Type B pancreatic cell (in vitro differentiated cells): ENCODE data around the gene ASB15. TPM values are rescaled to one million over a fixed set of nuclear protein-coding genes. Genes with fewer than 3 reads are reported as not detected.

ENCODE experiments used
- DNase-seq: peaks from one replicate; pipeline ENCODE4 v3.0.0; 2021; ENCODE audit warnings: mixed read lengths; ENCODE audit not compliant: unreplicated experiment; ENCODE audit errors: extremely low spot score
- H3K27ac Mint-ChIP-seq: 2 replicates; pipeline ENCODE4 v1.8.0; 2021; ENCODE audit warnings: mild to moderate bottlenecking, mixed read lengths
- H3K27me3 Mint-ChIP-seq: 2 replicates; pipeline ENCODE4 v1.8.0; 2021; ENCODE audit warnings: mixed read lengths
- H3K36me3 Mint-ChIP-seq: 2 replicates; pipeline ENCODE4 v1.8.0; 2021; ENCODE audit warnings: mixed read lengths
- H3K4me1 Mint-ChIP-seq: one replicate; pipeline ENCODE4 v1.8.0; 2021; ENCODE audit warnings: mixed read lengths; ENCODE audit not compliant: unreplicated experiment
- H3K4me3 Mint-ChIP-seq: 2 replicates; pipeline ENCODE4 v1.8.0; 2021; ENCODE audit warnings: mild to moderate bottlenecking, mixed read lengths
- H3K9me3 Mint-ChIP-seq: 2 replicates; pipeline ENCODE4 v1.8.0; 2021; ENCODE audit warnings: mixed read lengths
- total RNA-seq: library from RNA; stranded (reverse); gene quantifications from 2 replicates; pipeline ENCODE4 v1.2.1, GENCODE V29; 2021; ENCODE audit warnings: low replicate concordance
- TF ChIP-seq, protein P1 (sequence below): fragments of 200-600 bp; sonication (generic); conservative IDR thresholded peaks from 2 replicates; pipeline ENCODE4 v1.5.0; 2021; ENCODE audit warnings: antibody characterized with exemption, mild to moderate bottlenecking

The ASB15 gene
- total RNA-seq, 1 donor from 2014 or later: not detected

DNA sequence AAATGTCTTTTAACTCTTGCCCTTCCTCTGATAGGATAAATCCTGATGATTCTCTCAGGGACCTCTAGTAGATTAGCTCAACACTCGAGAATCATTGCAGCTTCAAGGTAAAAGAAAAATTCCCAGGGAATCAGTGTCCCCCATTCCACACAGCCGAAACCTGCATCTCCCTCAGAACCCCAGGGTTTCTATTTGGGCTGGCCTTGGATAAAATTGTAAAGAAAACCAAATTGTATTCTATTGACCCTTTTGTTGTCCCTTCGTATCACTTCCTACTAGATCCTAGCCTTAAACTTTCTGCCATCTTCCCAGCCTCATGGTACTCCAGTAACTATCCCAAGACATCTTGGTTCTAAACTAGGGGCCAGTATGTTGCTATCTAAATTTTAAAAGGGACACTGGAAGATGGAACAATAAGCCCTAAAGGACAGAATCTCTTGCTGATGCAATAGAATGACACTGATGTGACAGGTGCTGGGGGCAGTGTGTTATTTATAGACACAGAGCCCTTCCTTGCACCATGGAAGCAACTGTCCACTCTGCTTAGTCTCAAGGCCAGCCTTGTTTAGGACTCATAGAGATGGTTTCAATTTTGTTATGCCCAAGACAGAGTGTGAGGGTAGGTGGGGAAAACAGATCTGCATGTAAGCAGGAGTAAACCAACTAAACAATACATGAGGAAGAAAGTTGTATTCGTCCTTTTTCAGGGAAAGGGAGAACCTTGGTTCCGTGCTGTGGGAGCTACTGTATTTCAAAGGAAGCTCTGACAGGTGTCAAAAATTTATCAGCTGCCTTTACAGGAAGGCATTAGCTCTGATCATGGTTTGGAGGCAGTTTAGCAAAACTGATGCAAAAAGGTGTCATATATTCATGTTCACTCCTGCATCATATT, 7.6 kb downstream of the ASB15 start:
- no peaks in the 10 kb centered on the region for H3K9me3 Mint-ChIP-seq
- H3K27me3 Mint-ChIP-seq: no peaks in the 10 kb centered on the region
- no peak overlapping the region for H3K4me3 Mint-ChIP-seq
- no peak overlapping the region for H3K27ac Mint-ChIP-seq
- H3K36me3 Mint-ChIP-seq: no peaks in the 10 kb centered on the region
- no peak for DNase-seq
- TF ChIP-seq, protein P1, sequence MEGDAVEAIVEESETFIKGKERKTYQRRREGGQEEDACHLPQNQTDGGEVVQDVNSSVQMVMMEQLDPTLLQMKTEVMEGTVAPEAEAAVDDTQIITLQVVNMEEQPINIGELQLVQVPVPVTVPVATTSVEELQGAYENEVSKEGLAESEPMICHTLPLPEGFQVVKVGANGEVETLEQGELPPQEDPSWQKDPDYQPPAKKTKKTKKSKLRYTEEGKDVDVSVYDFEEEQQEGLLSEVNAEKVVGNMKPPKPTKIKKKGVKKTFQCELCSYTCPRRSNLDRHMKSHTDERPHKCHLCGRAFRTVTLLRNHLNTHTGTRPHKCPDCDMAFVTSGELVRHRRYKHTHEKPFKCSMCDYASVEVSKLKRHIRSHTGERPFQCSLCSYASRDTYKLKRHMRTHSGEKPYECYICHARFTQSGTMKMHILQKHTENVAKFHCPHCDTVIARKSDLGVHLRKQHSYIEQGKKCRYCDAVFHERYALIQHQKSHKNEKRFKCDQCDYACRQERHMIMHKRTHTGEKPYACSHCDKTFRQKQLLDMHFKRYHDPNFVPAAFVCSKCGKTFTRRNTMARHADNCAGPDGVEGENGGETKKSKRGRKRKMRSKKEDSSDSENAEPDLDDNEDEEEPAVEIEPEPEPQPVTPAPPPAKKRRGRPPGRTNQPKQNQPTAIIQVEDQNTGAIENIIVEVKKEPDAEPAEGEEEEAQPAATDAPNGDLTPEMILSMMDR: no peak
- H3K4me1 Mint-ChIP-seq: no peaks in the 10 kb centered on the region

DNA sequence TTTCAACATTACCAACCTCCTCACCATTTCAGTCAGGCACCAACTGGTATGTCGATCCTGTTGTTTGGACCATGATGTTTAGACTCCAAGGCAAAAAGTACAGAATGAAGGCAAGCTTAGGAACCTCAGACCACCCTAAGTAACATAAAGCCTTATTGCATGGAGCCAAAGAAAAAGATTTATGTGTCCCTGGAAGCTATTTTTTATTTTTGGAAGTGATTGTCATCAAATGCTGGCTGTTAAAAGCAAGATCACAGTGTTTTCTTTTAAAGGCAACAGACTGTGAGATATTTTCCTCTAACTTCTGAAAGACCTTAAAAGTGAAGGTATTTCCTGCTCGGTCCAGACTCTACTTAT, 8.2 kb downstream of the ASB15 start:
- Mint-ChIP-seq H3K4me1 (no peaks in the 10 kb centered on the region), H3K36me3 (no peaks in the 10 kb centered on the region), H3K27ac (no peak overlapping the region), H3K4me3 (no peak overlapping the region), H3K27me3 (no peaks in the 10 kb centered on the region), H3K9me3 (no peaks in the 10 kb centered on the region)
- TF ChIP-seq, protein P1: no peak
- no peak for DNase-seq

DNA sequence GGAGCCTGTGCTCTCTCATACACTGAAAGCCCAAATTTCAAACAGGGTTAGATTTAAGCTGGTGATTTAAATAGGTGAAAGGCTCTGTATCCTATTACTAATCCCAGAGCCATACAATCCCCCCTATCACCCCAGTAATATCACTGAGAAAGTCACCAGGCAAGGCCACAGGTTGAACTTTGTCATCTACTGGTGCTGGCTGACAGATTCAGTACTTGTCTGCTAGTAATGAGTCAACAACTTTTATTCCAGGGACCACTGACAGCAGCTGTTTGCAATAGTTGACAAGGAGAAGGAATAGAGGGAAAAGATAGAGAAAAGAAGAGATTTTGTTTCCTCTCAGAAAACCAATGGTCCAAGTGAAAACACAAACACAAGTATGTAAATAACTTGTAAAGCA, 10.4 kb downstream of the ASB15 start:
- Mint-ChIP-seq H3K4me1 (peaks cover 5% of the 10 kb centered on the region), H3K36me3 (no peaks in the 10 kb centered on the region), H3K27ac (no peak overlapping the region), H3K9me3 (no peaks in the 10 kb centered on the region), H3K4me3 (no peak overlapping the region), H3K27me3 (no peaks in the 10 kb centered on the region)
- no peak for DNase-seq
- TF ChIP-seq, protein P1: no peak

DNA sequence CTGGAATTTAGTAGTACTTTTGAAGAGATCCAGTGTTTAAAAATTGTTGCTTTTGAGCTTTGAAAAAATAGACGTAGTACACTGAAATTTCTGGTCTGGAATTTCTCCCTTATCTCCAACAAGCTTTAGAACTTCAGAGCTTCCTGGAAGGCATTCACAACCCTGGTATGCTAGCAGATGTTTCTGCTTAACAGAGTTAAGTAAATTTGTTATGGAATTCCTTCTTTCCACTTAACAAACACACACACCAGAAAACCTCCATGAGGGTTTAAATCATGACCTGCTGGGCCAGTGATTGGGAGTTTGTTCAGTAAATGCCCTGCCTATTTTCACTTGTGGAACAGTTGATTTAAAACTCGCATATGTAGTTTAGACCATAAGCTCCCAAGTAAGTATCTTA, 13.7 kb downstream of the ASB15 start:
- Mint-ChIP-seq H3K27ac (no peak overlapping the region), H3K27me3 (no peaks in the 10 kb centered on the region), H3K36me3 (no peaks in the 10 kb centered on the region), H3K4me3 (no peak overlapping the region), H3K4me1 (peaks cover 5% of the 10 kb centered on the region), H3K9me3 (no peaks in the 10 kb centered on the region)
- TF ChIP-seq, protein P1: no peak
- DNase-seq: no peak

DNA sequence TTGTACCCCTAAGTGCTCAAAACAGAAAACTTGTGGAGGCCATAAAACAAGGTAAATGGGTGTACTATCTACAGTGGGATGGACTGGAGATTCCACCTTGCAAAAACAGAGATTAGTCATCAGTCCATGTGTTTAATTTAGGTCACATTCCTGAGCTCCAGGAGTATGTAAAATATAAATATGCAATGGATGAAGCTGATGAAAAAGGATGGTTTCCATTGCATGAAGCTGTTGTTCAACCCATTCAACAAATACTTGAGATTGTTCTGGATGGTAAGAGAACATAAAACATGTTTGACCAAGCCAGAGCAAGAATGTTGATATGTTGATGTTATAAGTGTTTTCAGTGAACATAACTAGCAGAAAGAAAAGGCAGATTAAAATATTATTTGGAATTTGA, 14.6 kb downstream of the ASB15 start:
- Mint-ChIP-seq H3K27me3 (no peaks in the 10 kb centered on the region), H3K9me3 (no peaks in the 10 kb centered on the region), H3K4me1 (peaks cover 5% of the 10 kb centered on the region), H3K27ac (no peak overlapping the region), H3K36me3 (no peaks in the 10 kb centered on the region), H3K4me3 (no peak overlapping the region)
- TF ChIP-seq, protein P1: no peak
- DNase-seq: no peak
